Activated naive CD8-positive, alpha-beta T cell treated with anti-CD3 and anti-CD28 coated beads for 36 hours (primary cell): Measurements from ENCODE around the gene PI4K2A. TPM values are rescaled to one million over a fixed set of nuclear protein-coding genes. Genes with fewer than 3 reads are reported as not detected.

Source experiments
- DNase-seq: peaks from one replicate; pipeline ENCODE4 v3.0.0; 2021
- H3K27ac Mint-ChIP-seq: one replicate; pipeline ENCODE4 v1.8.0; 2022; ENCODE audit warnings: mild to moderate bottlenecking, moderate library complexity, mixed read lengths
- H3K27me3 Mint-ChIP-seq: one replicate; pipeline ENCODE4 v1.8.0; 2022; ENCODE audit warnings: mild to moderate bottlenecking, mixed read lengths
- H3K36me3 Mint-ChIP-seq: one replicate; pipeline ENCODE4 v1.8.0; 2021; ENCODE audit warnings: mild to moderate bottlenecking, mixed read lengths
- H3K4me1 Mint-ChIP-seq: one replicate; pipeline ENCODE4 v1.8.0; 2021; ENCODE audit warnings: mixed read lengths
- H3K4me3 Mint-ChIP-seq: one replicate; pipeline ENCODE4 v1.8.0; 2022; ENCODE audit warnings: mild to moderate bottlenecking, moderate library complexity, mixed read lengths
- H3K9me3 Mint-ChIP-seq: one replicate; pipeline ENCODE4 v1.8.0; 2022; ENCODE audit warnings: mixed read lengths
- total RNA-seq, 2 experiments: library from RNA; stranded (reverse); gene quantifications; one replicate each; pipeline ENCODE4 v1.2.3, GENCODE V29; 2021

PI4K2A gene
- 10 to 100 TPM; 10.8 to 11.7 TPM for total RNA-seq

DNA sequence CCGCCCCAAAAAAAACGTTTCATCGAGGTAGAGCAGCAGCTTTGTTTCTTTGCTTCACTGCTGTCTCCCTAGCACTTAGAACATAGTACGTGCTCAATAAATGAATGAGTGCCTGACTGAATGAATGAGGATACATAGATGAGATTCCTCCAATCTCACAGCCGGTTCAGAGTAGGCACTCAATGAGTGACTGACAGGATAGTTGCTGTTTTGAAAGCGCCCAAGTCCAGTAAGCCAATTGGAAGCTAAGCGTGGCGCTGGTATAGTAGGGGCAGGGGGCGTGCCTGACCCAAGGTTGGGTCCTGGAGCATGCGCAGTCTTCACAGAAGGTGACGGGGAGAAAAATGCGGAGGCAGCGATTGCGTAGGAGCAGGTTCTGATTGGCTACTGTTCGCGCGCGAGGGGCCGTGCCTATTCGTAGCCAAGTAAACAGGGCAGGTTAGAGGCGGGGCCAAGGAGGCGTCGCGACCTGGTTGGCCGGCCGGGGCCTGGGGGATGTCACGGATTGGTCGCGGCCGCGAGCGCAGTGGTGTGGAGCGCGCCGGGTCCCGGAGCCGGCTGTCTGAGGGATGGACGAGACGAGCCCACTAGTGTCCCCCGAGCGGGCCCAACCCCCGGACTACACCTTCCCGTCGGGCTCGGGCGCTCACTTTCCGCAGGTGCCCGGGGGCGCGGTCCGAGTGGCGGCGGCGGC is at the start of gene PI4K2A:
Gene PI4K2A, plus strand, starts transcription at position 498 of the 694 bp plus-strand sequence. Its CDS starts 72 bp downstream, at position 570.
- H3K27ac Mint-ChIP-seq, result peak within 1 kb of the TSS; percentile 78
- H3K4me3 Mint-ChIP-seq, result peak within 1 kb of the TSS; percentile 92
- no peaks in the 10 kb centered on the region for H3K9me3 Mint-ChIP-seq
- H3K4me1 Mint-ChIP-seq, result peaks cover 22% of the 10 kb centered on the region
- peak; percentile 99 for DNase-seq
- H3K27me3 Mint-ChIP-seq, result no peaks in the 10 kb centered on the region
- H3K36me3 Mint-ChIP-seq, result peaks cover 11% of the 10 kb centered on the region

DNA sequence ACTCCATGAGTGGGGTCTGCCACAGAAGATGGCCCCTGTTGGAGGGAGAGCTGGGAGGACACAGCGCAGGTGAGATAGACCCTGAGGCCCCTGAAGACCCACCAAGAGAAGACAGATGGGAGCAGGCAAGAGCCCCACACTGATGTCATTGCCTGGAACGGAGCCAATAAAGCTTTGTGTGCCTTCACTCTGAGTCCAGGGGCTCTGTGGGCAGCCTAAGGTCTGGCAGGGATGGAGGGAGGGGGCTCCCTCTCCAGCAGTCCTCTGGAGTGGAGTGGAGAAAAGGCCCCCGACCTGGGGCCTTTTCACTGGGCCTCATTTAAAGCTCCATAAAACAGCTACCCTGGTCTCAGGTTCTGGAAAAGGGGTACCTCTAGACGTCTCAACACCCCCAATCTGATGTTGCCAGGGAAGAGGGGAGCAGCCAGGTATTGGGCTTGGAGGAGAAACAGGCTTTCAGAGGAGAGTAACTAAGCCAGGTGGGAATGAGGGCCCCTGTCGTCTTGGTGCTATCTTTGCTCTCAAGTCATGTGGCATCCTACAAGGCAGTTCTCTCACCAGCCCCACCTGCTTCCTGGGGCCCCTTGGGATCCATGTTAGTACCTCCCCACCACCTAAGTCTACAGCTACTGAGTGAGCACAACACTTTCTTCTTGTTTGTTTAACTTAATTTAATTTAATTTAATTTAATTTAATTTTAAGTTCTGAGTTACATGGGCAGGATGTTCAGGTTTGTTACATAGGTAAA is 49.5 kb upstream of the PI4K2A start:
- H3K36me3 Mint-ChIP-seq, result no peaks in the 10 kb centered on the region
- no peaks in the 10 kb centered on the region for H3K27me3 Mint-ChIP-seq
- DNase-seq, result no peak
- H3K4me3 Mint-ChIP-seq, result no peak overlapping the region
- no peaks in the 10 kb centered on the region for H3K4me1 Mint-ChIP-seq
- H3K27ac Mint-ChIP-seq, result no peak overlapping the region
- H3K9me3 Mint-ChIP-seq, result no peaks in the 10 kb centered on the region

DNA sequence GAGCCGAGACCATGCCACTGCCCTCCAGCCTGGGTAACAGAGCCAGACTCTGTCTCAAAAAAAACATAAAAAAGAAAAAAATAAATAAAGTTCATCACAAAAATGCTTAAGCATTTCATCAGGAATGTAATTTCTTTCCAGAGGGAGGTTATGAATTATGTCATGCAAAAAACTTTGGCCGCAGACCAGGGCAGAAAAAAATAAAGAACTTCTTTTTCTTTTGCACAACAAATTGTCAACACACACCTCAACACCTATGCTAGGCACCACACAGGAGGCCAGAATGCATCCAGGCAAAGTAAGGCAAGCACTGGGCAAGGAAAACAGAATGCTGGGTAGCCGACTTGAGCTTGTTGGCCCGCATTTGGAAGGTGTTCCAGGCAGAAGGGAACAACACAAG is 47.0 kb upstream of the PI4K2A start:
- Mint-ChIP-seq H3K9me3 (no peaks in the 10 kb centered on the region), H3K36me3 (no peaks in the 10 kb centered on the region), H3K4me1 (no peaks in the 10 kb centered on the region), H3K27ac (no peak overlapping the region), H3K4me3 (no peak overlapping the region), H3K27me3 (no peaks in the 10 kb centered on the region)
- no peak for DNase-seq

DNA sequence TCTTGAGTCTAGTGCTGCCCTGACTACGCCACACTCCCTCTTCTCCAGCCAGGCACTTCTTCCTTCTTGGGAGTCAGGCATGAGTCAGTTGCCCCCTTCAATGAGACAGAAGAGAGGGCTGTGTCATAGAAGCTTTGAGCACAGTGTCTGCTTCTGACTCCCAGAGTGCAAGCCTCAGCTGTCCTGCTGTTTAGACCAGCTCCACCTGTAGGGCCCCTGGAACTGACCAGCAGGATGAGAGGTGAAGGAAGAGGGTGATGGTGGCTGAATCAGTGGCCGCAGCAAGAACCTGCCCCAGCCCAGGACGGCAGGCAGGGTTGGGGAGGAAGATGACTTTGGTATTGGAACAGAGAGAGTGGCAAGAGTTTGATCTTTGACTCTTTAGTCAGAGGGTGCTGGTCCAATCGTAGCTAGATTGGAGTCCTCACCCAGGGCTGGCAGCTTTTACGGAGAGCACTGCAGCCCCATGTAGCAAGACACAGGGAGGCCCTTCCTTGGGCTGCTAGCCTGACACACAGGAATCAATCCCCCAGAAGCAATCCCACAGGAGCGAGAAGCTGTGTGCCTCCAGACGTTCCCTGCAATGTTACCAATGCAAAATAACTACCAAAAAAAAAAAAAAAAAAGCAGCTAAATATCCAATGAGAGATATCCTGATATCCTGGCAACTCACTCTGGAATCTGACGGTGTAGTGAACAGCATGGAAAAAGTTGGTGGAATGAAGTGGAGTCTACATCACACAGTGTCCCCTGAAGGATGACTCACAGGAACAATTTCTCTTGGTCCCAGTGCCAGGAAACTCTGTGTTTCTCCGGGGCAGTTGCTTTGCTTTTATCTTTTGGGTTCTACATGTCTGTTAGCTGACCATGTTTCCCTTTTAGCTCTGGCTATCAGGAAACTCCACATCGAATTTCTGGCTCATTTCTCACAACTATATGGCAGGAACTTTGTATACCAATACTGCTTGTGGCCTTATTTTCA is 44.1 kb upstream of the PI4K2A start:
- Mint-ChIP-seq H3K27ac (no peak overlapping the region), H3K36me3 (no peaks in the 10 kb centered on the region), H3K4me3 (no peak overlapping the region), H3K9me3 (no peaks in the 10 kb centered on the region), H3K27me3 (no peaks in the 10 kb centered on the region), H3K4me1 (no peaks in the 10 kb centered on the region)
- no peak for DNase-seq

DNA sequence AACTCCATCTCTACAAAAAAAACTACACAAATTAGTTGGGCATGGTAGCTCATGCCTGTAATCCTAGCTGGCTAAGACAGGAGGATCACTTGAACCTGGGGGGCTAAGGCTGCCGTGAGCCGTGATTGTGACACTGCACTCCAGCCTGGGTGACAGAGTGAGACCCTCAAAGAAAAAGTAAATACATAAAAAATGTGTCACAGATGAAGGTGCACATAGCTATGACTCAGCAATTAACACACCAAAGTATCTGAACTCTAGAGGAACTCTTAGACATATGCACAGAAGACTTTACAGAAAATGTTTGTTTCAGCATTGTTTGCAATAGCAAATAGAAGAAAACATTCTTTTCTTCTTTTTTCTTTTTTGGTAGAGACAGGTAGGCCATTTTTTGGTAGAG is 42.7 kb upstream of the PI4K2A start:
- H3K27ac Mint-ChIP-seq, result no peak overlapping the region
- H3K4me3 Mint-ChIP-seq, result no peak overlapping the region
- H3K4me1 Mint-ChIP-seq, result no peaks in the 10 kb centered on the region
- DNase-seq, result no peak
- no peaks in the 10 kb centered on the region for H3K9me3 Mint-ChIP-seq
- H3K36me3 Mint-ChIP-seq, result no peaks in the 10 kb centered on the region
- no peaks in the 10 kb centered on the region for H3K27me3 Mint-ChIP-seq

DNA sequence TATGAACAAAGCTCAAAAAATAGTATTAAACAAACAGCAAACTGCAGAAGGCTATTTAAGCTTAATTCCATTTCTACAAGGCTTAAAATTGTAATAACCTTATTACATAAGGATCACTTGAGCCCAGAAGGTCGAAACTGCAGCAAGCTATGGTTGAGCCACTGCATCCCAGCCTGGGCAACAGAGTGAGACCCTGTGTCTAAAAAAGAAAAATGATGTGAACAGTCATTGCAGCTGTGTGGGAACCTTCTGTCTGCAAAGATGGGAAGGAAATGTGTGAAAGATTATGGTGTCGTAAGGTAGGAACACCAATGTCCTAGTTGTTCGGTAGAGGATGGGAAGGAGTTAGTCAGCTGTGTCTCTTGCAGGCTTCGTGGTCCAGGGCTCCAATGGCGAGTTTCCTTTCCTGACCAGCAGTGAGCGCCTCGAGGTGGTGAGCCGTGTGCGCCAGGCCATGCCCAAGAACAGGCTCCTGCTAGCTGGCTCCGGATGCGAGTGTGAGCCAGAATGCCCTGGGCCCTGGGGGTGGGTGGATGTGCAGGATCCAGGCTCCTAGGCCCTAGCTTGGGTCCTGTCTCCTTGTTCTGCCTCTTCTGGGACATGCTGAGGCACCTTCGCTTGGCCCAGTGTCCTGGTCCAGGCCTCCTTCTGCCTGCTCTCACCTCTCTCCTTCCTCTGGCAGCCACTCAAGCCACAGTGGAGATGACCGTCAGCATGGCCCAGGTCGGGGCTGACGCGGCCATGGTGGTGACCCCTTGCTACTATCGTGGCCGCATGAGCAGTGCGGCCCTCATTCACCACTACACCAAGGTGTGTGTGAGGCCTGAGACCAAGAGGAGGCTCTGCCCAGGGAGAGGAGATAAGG is 41.8 kb upstream of the PI4K2A start:
- H3K27ac Mint-ChIP-seq, result no peak overlapping the region
- H3K9me3 Mint-ChIP-seq, result no peaks in the 10 kb centered on the region
- H3K4me1 Mint-ChIP-seq, result no peaks in the 10 kb centered on the region
- no peaks in the 10 kb centered on the region for H3K27me3 Mint-ChIP-seq
- DNase-seq, result no peak
- H3K4me3 Mint-ChIP-seq, result no peak overlapping the region
- H3K36me3 Mint-ChIP-seq, result no peaks in the 10 kb centered on the region

DNA sequence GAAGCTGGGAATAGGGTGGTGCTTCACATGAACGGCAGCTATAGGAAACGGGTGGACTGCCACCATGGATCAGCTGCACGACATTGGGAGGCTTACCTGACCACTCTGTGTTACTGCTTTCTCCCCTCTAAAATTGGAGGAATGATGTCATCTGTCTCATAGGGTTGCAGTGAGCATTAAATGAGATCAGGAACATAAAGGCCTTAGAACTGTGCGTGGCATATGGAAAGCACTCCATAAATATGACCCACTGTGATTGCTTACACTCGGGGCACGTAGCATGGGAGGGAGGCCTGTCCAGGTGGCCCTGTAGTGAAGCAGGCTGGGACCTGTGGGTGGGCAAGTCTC is 41.2 kb upstream of the PI4K2A start:
- Mint-ChIP-seq H3K4me3 (no peak overlapping the region), H3K4me1 (no peaks in the 10 kb centered on the region), H3K27me3 (no peaks in the 10 kb centered on the region), H3K27ac (no peak overlapping the region), H3K36me3 (no peaks in the 10 kb centered on the region), H3K9me3 (no peaks in the 10 kb centered on the region)
- DNase-seq, result no peak

DNA sequence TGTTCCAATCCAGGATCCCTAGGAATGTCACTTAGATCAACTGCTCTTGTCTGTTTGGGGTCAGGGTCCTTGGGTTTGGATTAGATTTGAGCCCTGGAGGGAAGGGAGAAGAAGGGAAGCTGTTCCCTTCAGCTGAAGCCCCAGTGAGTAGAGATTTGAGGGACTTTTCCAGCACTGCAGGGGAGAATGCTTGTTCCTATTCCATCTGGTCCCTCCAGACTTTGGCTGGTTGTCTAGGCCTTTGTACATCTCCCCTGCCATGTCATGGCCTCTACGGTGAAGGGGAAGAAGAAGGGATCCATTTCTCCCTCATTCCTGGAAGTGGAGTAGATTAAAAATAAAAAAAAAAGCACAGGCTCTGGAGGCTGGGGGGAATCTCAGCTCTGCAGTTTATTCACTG is 39.9 kb upstream of the PI4K2A start:
- Mint-ChIP-seq H3K36me3 (no peaks in the 10 kb centered on the region), H3K4me1 (no peaks in the 10 kb centered on the region), H3K27me3 (no peaks in the 10 kb centered on the region), H3K27ac (no peak overlapping the region), H3K9me3 (no peaks in the 10 kb centered on the region), H3K4me3 (no peak overlapping the region)
- DNase-seq, result no peak

DNA sequence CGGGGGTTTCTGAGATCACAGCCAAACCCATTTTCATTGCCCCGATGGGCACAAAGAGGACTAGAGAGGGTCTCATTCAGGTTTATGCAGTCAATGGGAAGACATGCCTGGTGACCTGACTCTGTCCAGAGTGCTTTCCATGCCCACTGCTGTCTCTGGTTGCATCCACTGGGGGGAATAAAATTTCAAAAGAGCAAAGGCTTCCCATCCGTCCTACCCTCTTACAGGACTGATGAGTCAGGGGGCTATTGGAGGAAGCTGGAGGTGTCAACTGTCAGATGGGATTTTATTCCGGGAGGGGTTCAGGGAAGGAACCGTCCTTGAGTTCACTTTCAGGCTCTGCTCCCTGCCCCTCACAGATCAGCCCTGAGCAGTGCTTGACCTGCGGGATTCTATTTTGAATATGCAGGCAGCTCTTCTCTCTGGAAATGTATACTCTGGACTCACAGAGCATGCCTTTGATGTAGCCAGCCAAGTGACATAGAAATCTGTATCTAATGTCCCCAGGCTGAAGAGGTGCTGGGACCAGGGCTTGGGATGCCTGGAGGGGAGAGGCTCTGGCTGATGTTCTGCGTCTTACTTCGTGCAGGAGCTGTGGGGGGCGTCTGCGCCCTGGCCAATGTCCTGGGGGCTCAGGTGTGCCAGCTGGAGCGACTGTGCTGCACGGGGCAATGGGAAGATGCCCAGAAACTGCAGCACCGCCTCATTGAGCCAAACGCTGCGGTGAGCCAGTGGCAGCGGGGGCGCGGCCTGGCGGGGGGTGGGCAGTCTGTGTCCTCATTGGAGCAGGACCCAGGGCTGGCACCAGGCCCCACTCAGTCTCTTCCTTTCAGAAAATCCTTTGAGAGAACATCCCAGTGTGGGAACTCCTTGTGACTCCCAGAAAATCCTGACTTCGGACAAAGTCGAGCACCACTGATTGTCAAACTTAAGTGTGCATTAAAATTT is 38.9 kb upstream of the PI4K2A start:
- H3K9me3 Mint-ChIP-seq, result no peaks in the 10 kb centered on the region
- H3K36me3 Mint-ChIP-seq, result no peaks in the 10 kb centered on the region
- H3K27me3 Mint-ChIP-seq, result no peaks in the 10 kb centered on the region
- H3K4me3 Mint-ChIP-seq, result no peak overlapping the region
- no peak for DNase-seq
- H3K27ac Mint-ChIP-seq, result no peak overlapping the region
- H3K4me1 Mint-ChIP-seq, result no peaks in the 10 kb centered on the region

DNA sequence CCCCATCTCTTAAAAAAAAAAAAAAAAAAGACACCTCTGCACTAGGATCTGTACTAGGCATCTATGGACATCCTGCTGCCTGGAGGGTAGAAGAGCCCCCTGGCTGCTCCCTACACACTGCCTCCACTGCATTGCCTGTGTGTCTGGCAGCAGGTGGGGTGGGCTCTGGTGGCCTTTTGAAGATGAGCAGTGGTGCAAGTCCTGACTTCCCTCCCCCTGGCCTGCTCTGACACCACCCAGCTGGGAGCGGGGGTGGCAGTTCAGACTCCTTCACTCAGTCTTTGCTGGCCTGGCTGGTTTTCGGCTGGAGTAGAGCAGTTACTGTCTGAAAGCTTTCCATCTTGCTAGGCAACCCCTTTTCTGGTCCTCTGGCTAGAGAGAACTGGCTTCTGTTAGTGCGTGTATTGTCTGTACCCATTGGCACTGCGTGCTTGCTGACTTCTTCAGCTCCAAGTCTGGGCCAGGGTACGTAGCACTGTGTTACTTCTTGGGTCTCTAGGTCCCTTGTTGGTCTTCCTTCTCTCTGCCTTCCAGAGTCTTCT is 33.3 kb upstream of the PI4K2A start:
- Mint-ChIP-seq H3K4me3 (no peak overlapping the region), H3K27ac (no peak overlapping the region), H3K4me1 (no peaks in the 10 kb centered on the region), H3K9me3 (no peaks in the 10 kb centered on the region), H3K27me3 (no peaks in the 10 kb centered on the region), H3K36me3 (no peaks in the 10 kb centered on the region)
- no peak for DNase-seq

DNA sequence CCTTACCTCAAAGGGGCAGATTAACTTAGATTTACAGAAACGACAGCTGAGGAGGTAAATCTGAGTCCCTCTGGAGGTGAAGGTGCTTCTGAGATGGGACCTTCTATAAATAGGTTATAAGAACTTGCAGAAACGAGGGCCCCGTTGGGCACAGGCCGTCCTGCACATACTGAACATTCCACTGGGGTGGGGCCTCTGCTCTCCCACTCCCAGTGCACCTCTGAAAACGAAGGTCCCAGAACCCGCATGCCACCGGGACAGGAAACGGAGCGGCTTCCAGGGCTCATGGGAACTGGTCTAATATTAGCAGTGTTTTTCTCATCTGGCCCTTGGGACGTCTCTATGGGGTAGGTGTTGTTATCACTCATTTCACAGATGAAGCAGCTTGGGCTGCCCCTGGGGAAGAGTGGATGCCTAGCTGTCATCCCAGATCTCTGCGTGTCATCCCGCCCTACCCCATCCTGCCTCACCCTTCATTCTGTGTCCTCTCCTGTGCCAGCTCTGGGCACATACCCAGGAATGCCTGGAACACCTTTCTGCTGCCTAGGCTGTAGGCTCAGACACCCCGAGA is 31.4 kb upstream of the PI4K2A start:
- no peaks in the 10 kb centered on the region for H3K36me3 Mint-ChIP-seq
- H3K27ac Mint-ChIP-seq, result no peak overlapping the region
- H3K9me3 Mint-ChIP-seq, result no peaks in the 10 kb centered on the region
- no peak for DNase-seq
- no peak overlapping the region for H3K4me3 Mint-ChIP-seq
- no peaks in the 10 kb centered on the region for H3K27me3 Mint-ChIP-seq
- no peaks in the 10 kb centered on the region for H3K4me1 Mint-ChIP-seq

DNA sequence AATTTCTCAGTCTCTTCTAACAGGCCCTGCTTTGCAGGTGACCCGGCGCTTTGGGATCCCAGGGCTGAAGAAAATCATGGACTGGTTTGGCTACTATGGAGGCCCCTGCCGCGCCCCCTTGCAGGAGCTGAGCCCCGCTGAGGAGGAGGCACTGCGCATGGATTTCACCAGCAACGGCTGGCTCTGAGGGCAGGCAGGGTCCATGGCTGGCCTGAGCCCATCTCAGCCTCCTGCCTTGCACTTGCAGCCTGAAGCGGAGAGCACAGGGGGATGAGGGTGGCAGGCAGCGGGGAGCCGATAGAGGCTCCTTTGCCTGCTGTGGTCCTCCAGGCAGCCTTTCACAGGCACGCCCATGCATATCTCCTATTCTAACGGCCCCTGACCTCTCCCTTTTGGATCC is 29.0 kb upstream of the PI4K2A start:
- no peak for DNase-seq
- Mint-ChIP-seq H3K27ac (no peak overlapping the region), H3K9me3 (no peaks in the 10 kb centered on the region), H3K4me3 (no peak overlapping the region), H3K36me3 (no peaks in the 10 kb centered on the region), H3K4me1 (no peaks in the 10 kb centered on the region), H3K27me3 (no peaks in the 10 kb centered on the region)

DNA sequence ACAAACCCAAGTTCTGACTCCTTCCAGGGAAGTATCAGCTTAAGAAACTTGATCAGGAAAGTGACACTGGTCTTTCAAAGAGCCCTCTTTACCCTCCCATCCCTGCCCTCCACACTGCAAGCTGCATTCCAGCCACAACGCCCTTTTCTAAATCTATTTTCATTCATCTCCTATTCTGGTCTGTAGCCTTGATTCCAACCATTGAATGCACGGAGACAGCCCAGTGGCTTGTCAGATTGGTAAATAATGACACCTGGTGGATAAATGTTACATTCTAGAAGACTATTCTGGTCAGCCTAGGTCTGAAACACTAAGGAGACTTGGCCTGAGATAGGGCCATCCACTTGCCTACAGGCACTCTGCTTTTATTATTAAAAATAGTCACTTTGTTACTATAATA is 28.1 kb upstream of the PI4K2A start:
- no peak for DNase-seq
- no peaks in the 10 kb centered on the region for H3K4me1 Mint-ChIP-seq
- H3K36me3 Mint-ChIP-seq, result no peaks in the 10 kb centered on the region
- no peaks in the 10 kb centered on the region for H3K9me3 Mint-ChIP-seq
- H3K27ac Mint-ChIP-seq, result no peak overlapping the region
- H3K4me3 Mint-ChIP-seq, result no peak overlapping the region
- H3K27me3 Mint-ChIP-seq, result no peaks in the 10 kb centered on the region
